Endodermal cell (in vitro differentiated cells): ENCODE results near the gene ZDHHC5. TPM values are rescaled to one million over a fixed set of nuclear protein-coding genes. Genes with fewer than 3 reads are reported as not detected.

Source experiments
- DNase-seq: peaks from one replicate; pipeline ENCODE4 v3.0.0-alpha.2; 2017
- H3K27ac ChIP-seq: 2 replicates; pipeline ENCODE4 v1.5.1; 2013; ENCODE audit warnings: mild to moderate bottlenecking, low read depth, low read length, moderate library complexity
- H3K27me3 ChIP-seq: 2 replicates; pipeline ENCODE4 v1.6.1; 2013; ENCODE audit warnings: mild to moderate bottlenecking, low read length, moderate library complexity; ENCODE audit not compliant: insufficient read depth, control insufficient read depth, poor library complexity, severe bottlenecking
- H3K36me3 ChIP-seq: 2 replicates; pipeline ENCODE4 v1.7.0; 2013; ENCODE audit warnings: mild to moderate bottlenecking, low read length, moderate library complexity; ENCODE audit not compliant: control insufficient read depth, insufficient read depth
- H3K4me1 ChIP-seq: one replicate; pipeline ENCODE4 v1.7.0; 2013; ENCODE audit warnings: low read length; ENCODE audit not compliant: control insufficient read depth, insufficient read depth
- H3K4me3 ChIP-seq: 2 replicates; pipeline ENCODE4 v1.5.1; 2013; ENCODE audit warnings: mild to moderate bottlenecking, low read length, moderate library complexity
- H3K9ac ChIP-seq: 2 replicates; pipeline ENCODE4 v1.6.1; 2013; ENCODE audit warnings: mild to moderate bottlenecking, low read length, moderate library complexity; ENCODE audit not compliant: poor library complexity, severe bottlenecking; ENCODE audit errors: extremely low read depth
- H3K9me3 ChIP-seq: 2 replicates; pipeline ENCODE4 v1.6.1; 2013; ENCODE audit warnings: mild to moderate bottlenecking, low read length, moderate library complexity; ENCODE audit not compliant: control insufficient read depth
- H3K27ac Mint-ChIP-seq: 2 replicates; pipeline ENCODE4 v1.8.0; 2020; ENCODE audit warnings: mixed read lengths
- H3K27me3 Mint-ChIP-seq: 2 replicates; pipeline ENCODE4 v1.8.0; 2021; ENCODE audit warnings: mild to moderate bottlenecking, mixed read lengths; ENCODE audit not compliant: insufficient read depth
- H3K36me3 Mint-ChIP-seq: 2 replicates; pipeline ENCODE4 v1.8.0; 2020; ENCODE audit warnings: low read depth, mixed read lengths
- H3K4me1 Mint-ChIP-seq: 2 replicates; pipeline ENCODE4 v1.8.0; 2020; ENCODE audit warnings: mixed read lengths
- H3K4me3 Mint-ChIP-seq: 2 replicates; pipeline ENCODE4 v1.8.0; 2020; ENCODE audit warnings: mild to moderate bottlenecking, moderate library complexity, mixed read lengths
- H3K9me3 Mint-ChIP-seq: 2 replicates; pipeline ENCODE4 v1.8.0; 2020; ENCODE audit warnings: mild to moderate bottlenecking, mixed read lengths
- WGBS, 2 experiments: methylation state at CpG; one replicate each; pipeline versions ENCODE4 v1.1.5 to v1.1.7; 2013; ENCODE audit warnings: missing lambda C conversion rate in 2 of 2, mixed read lengths in 1 of 2; ENCODE audit not compliant: insufficient coverage in 1 of 2, insufficient read length in 1 of 2; 5-methylcytosine and 5-hydroxymethylcytosine counted together
- total RNA-seq, 2 donors: library from RNA; stranded (reverse); fragmentation: NEBNext Ultra II Directional in 1 of 2; extraction: Animal tissue kit (Norgen Biotek cat#: 25700) in 1 of 2; gene quantifications; 2 replicates in 1 of 2; 3 replicates in 1 of 2; pipeline ENCODE4 v1.2.1, GENCODE V29; 2021
- TF ChIP-seq, protein P1 (sequence below): fragments of 200-600 bp; sonication (generic); conservative IDR thresholded peaks from 2 replicates; pipeline ENCODE4 v1.5.0; 2021; ENCODE audit warnings: antibody characterized with exemption, mild to moderate bottlenecking

The ZDHHC5 gene
- total RNA-seq, 2 donors from 2014 or later: 70.7 to 77.1 TPM

DNA sequence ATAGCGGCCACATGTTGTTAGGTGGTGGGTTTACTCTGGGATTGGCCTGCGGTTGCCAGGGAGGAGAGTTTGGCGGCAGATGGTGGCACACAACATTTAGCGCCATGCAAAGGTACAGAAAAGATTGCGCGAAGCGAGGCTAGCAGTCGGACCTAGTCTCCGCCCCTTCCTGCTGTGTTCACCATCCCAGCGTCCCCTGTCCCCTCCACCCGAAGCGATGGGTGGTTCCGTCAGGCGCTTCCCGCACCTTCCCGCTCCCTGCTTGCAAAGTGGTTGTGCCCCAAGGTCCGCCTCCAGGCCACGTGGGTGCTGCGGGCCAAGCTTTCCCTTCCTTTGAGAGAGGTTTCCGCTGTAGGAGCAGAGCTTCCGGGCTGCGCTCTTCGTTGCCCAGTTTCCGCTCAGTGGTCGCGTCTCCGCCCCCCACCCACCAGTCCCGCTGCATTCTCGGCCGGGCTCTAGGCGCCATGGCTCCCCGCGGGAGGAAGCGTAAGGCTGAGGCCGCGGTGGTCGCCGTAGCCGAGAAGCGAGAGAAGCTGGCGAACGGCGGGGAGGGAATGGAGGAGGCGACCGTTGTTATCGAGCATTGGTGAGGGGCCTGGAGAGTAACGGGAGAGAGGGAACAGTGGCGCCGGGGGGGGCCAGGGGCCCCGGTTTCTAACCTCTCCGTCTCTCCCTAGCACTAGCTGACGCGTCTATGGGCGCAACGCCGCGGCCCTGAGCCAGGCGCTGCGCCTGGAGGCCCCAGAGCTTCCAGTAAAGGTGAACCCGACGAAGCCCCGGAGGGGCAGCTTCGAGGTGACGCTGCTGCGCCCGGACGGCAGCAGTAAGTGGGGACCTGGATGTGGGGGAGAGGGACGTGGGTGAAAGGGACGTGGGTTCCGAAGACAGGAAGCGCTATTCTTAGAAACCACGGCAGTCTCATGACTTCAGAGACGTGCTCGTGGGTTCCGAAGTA lies 73.5 kb downstream of the ZDHHC5 start, which contains the start of gene SELENOH:
SELENOH (plus strand) TSS at position 360 of the 955 bp plus-strand sequence; CDS start at position 465, 105 bp downstream.
- Mint-ChIP-seq H3K4me1 (peaks cover 11% of the 10 kb centered on the region), H3K27ac (peak within 1 kb of the TSS; percentile 97), H3K27me3 (no peaks in the 10 kb centered on the region), H3K9me3 (no peaks in the 10 kb centered on the region), H3K4me3 (peak within 1 kb of the TSS; percentile 98), H3K36me3 (peaks cover 50% of the 10 kb centered on the region)
- peak within 1 kb of the TSS; percentile 86 for H3K27ac ChIP-seq
- no peaks in the 10 kb centered on the region for H3K9me3 ChIP-seq
- H3K4me1 ChIP-seq: no peaks in the 10 kb centered on the region
- no peaks in the 10 kb centered on the region for H3K27me3 ChIP-seq
- TF ChIP-seq, protein P1, sequence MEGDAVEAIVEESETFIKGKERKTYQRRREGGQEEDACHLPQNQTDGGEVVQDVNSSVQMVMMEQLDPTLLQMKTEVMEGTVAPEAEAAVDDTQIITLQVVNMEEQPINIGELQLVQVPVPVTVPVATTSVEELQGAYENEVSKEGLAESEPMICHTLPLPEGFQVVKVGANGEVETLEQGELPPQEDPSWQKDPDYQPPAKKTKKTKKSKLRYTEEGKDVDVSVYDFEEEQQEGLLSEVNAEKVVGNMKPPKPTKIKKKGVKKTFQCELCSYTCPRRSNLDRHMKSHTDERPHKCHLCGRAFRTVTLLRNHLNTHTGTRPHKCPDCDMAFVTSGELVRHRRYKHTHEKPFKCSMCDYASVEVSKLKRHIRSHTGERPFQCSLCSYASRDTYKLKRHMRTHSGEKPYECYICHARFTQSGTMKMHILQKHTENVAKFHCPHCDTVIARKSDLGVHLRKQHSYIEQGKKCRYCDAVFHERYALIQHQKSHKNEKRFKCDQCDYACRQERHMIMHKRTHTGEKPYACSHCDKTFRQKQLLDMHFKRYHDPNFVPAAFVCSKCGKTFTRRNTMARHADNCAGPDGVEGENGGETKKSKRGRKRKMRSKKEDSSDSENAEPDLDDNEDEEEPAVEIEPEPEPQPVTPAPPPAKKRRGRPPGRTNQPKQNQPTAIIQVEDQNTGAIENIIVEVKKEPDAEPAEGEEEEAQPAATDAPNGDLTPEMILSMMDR: no peak
- peak within 1 kb of the TSS; percentile 94 for H3K4me3 ChIP-seq
- DNase-seq: peak; percentile 99
- H3K9ac ChIP-seq: peak within 1 kb of the TSS; percentile 87
- H3K36me3 ChIP-seq: peaks cover 66% of the 10 kb centered on the region
- 0% methylated on average over 42 to 75 of the region's 75 CpGs for WGBS, 2 experiments

DNA sequence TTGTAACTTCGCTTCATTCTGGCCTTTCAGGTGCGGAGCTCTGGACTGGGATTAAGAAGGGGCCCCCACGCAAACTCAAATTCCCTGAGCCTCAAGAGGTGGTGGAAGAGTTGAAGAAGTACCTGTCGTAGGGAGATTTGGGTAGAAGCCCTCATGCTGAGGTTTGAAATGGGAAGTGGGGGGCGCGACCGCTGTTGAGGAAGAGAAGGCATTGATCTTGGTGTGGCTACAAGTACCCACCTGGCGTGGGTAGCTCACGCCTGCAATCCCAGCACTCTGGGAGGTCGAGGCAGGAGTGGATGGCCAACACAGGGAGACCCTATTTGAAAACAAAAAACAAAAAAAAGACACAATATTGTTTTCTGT lies 74.2 kb downstream of the ZDHHC5 start:
- Histone ChIP-seq H3K27ac (peak overlapping the region; percentile 86), H3K4me3 (peak overlapping the region; percentile 94), H3K27me3 (no peaks in the 10 kb centered on the region), H3K9me3 (no peaks in the 10 kb centered on the region), H3K4me1 (no peaks in the 10 kb centered on the region), H3K36me3 (peaks cover 66% of the 10 kb centered on the region), H3K9ac (peak overlapping the region; percentile 87)
- no peaks in the 10 kb centered on the region for H3K9me3 Mint-ChIP-seq
- peaks cover 9% of the 10 kb centered on the region for H3K4me1 Mint-ChIP-seq
- H3K36me3 Mint-ChIP-seq: peaks cover 49% of the 10 kb centered on the region
- no peaks in the 10 kb centered on the region for H3K27me3 Mint-ChIP-seq
- DNase-seq: no peak
- peak overlapping the region; percentile 97 for H3K27ac Mint-ChIP-seq
- peak overlapping the region; percentile 98 for H3K4me3 Mint-ChIP-seq
- TF ChIP-seq, protein P1: no peak
- 0 to 3% methylated on average over 2 to 10 of the region's 10 CpGs for whole genome bisulfite sequencing, 2 experiments

DNA sequence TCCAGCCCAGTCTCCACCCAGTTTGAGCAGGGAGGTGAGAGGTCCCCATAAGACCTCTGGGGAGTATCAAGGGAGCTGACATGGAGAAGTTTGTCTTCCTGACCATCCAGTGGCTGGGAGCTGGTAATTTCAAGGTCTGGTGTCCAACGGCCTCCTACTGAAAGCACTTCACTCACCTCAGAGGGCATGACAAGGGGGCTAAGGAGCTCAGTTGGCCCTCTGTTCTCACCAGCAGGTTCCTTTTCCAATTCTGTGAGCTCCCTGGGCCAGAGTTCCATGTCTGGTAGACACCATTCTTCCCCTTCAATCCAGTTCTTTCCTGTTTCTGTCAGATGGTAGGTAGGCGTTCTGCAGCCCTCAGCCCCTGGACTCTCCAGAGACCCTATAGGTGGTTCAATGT lies 76.4 kb downstream of the ZDHHC5 start:
- Histone ChIP-seq H3K4me1 (no peaks in the 10 kb centered on the region), H3K27ac (no peak overlapping the region), H3K4me3 (no peak overlapping the region), H3K9me3 (no peaks in the 10 kb centered on the region), H3K36me3 (peaks cover 47% of the 10 kb centered on the region), H3K9ac (no peak overlapping the region), H3K27me3 (no peaks in the 10 kb centered on the region)
- Mint-ChIP-seq H3K4me3 (no peak overlapping the region), H3K36me3 (peaks cover 34% of the 10 kb centered on the region), H3K27ac (no peak overlapping the region), H3K27me3 (no peaks in the 10 kb centered on the region), H3K9me3 (no peaks in the 10 kb centered on the region), H3K4me1 (peaks cover 9% of the 10 kb centered on the region)
- 89 to 94% methylated on average over 1 to 2 of the region's 2 CpGs for WGBS, 2 experiments
- TF ChIP-seq, protein P1: no peak
- no peak for DNase-seq
